ENCODE data around the gene NFAM1. TPM values are rescaled to one million over a fixed set of nuclear protein-coding genes. Genes with fewer than 3 reads are reported as not detected.

Gene NFAM1
- total RNA-seq, 2 donors from 2014 or later: 4.1 to 4.4 TPM

GRCh38 chr22:42470366-42471082, 38.3 kb upstream of the NFAM1 start:
- Histone ChIP-seq H3K4me3 (no peak overlapping the region), H3K4me1 (ENCODE audit: control insufficient read depth in 1 of 2, low read depth in 2 of 2) (no peaks in the 10 kb centered on the region), H3K36me3 (no peaks in the 10 kb centered on the region), H3K9me3 (no peaks in the 10 kb centered on the region), H3K27ac (no peak overlapping the region), H3K27me3 (replicated peaks; ENCODE audit: insufficient read depth) (no peaks in the 10 kb centered on the region)
- DNase-seq (ENCODE audit: low spot score) (no peak), ATAC-seq (ENCODE audit: insufficient number of reproducible peaks, low FRiP score, low read depth) (no peak)
- no peak for TF ChIP-seq CTCF (IDR thresholded peaks at IDR 0.05)

DNA sequence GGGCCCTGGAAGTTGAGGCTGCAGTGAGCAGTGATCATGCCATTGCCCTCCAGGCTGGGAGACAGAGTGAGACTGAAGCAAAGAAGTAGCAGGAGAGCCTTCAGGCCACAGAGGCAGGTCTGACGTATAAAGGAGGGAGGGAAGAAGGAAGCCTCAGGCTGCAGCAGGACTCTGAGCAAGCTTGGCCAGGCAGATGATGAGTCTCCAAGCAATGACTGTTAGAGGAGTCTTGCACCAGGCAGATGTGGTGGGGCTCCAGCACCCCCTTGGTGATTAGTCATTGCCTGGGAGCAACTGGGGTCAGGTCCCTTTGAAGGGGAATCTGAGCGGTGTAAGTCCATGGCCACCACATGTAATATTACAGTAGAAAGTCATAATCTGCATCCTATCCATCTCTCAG, 36.6 kb upstream of the NFAM1 start:
- no peak for ATAC-seq (ENCODE audit: insufficient number of reproducible peaks, low FRiP score, low read depth)
- Histone ChIP-seq H3K27ac (no peak overlapping the region), H3K4me1 (ENCODE audit: control insufficient read depth in 1 of 2, low read depth in 2 of 2) (no peaks in the 10 kb centered on the region), H3K36me3 (no peaks in the 10 kb centered on the region), H3K9me3 (no peaks in the 10 kb centered on the region), H3K27me3 (replicated peaks; ENCODE audit: insufficient read depth) (no peaks in the 10 kb centered on the region), H3K4me3 (no peak overlapping the region)
- no peak for TF ChIP-seq CTCF (IDR thresholded peaks at IDR 0.05)
- DNase-seq (ENCODE audit: low spot score): no peak

GRCh38 chr22:42462016-42462415, 29.8 kb upstream of the NFAM1 start:
- Histone ChIP-seq H3K36me3 (no peaks in the 10 kb centered on the region), H3K27me3 (replicated peaks; ENCODE audit: insufficient read depth) (peaks cover 3% of the 10 kb centered on the region), H3K9me3 (no peaks in the 10 kb centered on the region), H3K4me3 (no peak overlapping the region), H3K4me1 (ENCODE audit: control insufficient read depth in 1 of 2, low read depth in 2 of 2) (no peaks in the 10 kb centered on the region), H3K27ac (no peak overlapping the region)
- DNase-seq (ENCODE audit: low spot score): no peak
- ATAC-seq (ENCODE audit: insufficient number of reproducible peaks, low FRiP score, low read depth): no peak
- TF ChIP-seq CTCF (IDR thresholded peaks at IDR 0.05): no peak

GRCh38 chr22:42461511-42461910, 29.3 kb upstream of the NFAM1 start:
- Histone ChIP-seq H3K36me3 (no peaks in the 10 kb centered on the region), H3K4me3 (no peak overlapping the region), H3K9me3 (no peaks in the 10 kb centered on the region), H3K4me1 (ENCODE audit: control insufficient read depth in 1 of 2, low read depth in 2 of 2) (no peaks in the 10 kb centered on the region), H3K27ac (no peak overlapping the region), H3K27me3 (replicated peaks; ENCODE audit: insufficient read depth) (peaks cover 3% of the 10 kb centered on the region)
- ATAC-seq (ENCODE audit: insufficient number of reproducible peaks, low FRiP score, low read depth) (no peak), DNase-seq (ENCODE audit: low spot score) (no peak)
- TF ChIP-seq CTCF (IDR thresholded peaks at IDR 0.05): no peak

DNA sequence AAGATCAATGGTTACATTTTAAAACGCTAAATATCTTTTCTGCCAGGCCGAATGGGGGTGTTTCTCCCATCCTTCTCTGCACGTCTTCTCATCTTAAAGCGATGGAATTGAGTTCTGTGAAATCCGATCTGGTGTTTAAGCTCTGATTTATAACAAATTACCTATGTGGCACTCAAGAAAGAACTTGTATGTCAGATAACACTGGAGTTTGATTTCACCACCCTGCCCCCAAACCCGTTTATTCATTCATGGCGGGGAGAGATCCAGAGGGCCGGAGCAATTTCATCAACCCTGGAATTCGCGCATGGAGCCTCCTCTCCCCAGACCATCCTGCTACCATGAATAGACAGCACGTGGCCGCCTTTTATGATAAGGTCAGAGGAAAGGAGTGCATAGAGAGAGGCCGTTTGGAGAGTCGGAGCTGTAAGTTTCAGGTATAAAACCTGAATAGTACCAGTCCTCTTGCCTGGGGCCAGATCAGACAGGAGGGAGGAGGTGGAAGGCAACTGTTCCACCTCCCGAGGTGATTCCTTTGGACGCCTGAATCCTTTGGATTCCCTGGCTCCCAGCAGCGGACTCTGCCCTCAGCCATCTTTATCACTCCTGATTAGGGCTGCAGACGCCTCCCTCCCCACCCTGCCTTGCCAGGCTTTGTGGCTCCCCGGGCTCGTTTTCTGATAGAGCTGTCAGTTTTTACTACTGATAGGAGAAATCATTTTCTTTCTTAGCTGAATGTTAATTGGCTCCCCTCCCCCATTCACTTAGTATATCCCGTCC, 27.3 kb upstream of the NFAM1 start:
- H3K36me3 ChIP-seq: no peaks in the 10 kb centered on the region
- H3K9me3 ChIP-seq: no peaks in the 10 kb centered on the region
- DNase-seq (ENCODE audit: low spot score) (no peak), ATAC-seq (ENCODE audit: insufficient number of reproducible peaks, low FRiP score, low read depth) (no peak)
- no peak for TF ChIP-seq CTCF (IDR thresholded peaks at IDR 0.05)
- H3K27me3 ChIP-seq (replicated peaks; ENCODE audit: insufficient read depth): peaks cover 3% of the 10 kb centered on the region
- H3K4me1 ChIP-seq (ENCODE audit: control insufficient read depth in 1 of 2, low read depth in 2 of 2): no peaks in the 10 kb centered on the region
- H3K4me3 ChIP-seq: no peak overlapping the region
- no peak overlapping the region for H3K27ac ChIP-seq

Measured in thoracic aorta (tissue), 2 donors.